ENCODE results near the gene TMEM134.

The TMEM134 gene

GRCh38 chr11:67458266-67458665, 10.8 kb downstream of the TMEM134 start:
- DNase-seq (ENCODE audit: low read depth) = no peak

DNA sequence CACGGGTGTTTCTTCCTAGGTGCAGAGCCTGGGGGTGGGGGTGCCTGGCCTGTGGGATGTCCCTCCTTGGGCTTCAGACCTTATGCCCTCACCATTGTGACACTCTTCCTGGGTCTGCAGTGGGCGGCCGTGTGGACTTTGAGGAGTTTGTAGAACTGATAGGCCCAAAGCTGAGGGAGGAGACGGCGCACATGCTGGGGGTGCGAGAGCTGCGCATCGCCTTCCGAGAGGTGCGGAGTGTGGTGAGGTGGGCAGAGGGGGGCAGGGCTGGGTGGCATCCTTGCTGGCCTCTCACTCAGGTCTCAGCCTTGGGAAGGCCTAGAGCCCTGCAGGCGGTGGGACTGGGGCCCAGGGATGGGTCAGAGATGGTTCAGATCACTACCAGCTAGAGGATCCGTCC, 11.6 kb downstream of the TMEM134 start:
- no peak for DNase-seq (ENCODE audit: low read depth)

DNA sequence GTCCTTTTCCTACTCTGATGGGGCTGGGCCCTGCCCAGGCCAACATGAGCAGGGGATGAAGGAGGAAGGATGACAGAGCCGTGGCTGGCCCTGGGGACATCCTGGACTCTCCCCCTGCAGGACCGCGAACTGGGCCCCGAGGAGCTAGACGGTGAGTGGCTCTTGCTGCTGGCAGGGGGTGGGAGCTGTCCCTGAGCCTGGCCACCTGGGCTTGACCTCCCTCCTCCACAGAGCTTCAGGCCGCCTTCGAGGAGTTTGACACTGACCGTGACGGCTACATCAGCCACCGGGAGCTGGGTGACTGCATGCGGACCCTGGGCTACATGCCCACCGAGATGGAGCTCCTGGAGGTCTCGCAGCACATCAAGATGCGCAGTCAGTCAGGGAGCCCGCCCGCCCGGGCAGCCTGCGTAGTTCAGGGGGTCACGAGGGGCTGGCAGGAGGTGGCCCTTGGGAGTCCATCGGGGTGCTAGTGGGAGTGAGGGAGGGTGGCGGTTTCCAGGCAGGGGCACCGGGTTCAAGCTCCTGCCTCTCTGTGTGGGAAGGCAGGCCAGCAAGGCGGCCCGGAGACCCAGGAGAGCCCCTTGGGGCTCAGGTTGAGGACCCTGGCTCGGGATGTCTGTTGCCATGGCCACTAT, 12.9 kb downstream of the TMEM134 start:
- no peak for DNase-seq (ENCODE audit: low read depth)

DNA sequence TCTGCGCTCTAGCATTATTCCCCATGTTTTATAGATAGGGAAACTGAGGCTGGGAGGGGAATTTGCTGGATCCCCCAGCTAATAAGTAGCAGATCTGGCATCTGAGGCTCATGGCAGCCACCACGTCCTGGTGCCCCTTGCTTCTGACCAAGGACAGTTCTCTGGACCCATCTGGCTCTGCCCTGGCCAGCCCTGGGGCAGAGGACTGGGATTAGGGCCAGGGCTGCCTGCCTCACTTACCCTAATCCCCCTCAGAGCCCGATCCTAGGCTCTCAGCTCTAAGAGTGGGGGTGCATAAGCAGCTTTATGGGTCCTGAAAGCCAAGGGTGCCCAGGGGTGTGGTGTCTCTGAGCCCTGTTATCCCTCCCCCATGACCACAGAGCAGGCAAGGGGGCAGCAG, 14.0 kb downstream of the TMEM134 start, which contains the start of gene CABP4:
CABP4 (plus strand) TSS at position 301 of the 400 bp plus-strand sequence; CDS start at position 371, 70 bp downstream.
- DNase-seq (ENCODE audit: low read depth) = no peak

GRCh38 chr11:67453816-67454732, 15.0 kb downstream of the TMEM134 start:
- no peak for DNase-seq (ENCODE audit: low read depth)

DNA sequence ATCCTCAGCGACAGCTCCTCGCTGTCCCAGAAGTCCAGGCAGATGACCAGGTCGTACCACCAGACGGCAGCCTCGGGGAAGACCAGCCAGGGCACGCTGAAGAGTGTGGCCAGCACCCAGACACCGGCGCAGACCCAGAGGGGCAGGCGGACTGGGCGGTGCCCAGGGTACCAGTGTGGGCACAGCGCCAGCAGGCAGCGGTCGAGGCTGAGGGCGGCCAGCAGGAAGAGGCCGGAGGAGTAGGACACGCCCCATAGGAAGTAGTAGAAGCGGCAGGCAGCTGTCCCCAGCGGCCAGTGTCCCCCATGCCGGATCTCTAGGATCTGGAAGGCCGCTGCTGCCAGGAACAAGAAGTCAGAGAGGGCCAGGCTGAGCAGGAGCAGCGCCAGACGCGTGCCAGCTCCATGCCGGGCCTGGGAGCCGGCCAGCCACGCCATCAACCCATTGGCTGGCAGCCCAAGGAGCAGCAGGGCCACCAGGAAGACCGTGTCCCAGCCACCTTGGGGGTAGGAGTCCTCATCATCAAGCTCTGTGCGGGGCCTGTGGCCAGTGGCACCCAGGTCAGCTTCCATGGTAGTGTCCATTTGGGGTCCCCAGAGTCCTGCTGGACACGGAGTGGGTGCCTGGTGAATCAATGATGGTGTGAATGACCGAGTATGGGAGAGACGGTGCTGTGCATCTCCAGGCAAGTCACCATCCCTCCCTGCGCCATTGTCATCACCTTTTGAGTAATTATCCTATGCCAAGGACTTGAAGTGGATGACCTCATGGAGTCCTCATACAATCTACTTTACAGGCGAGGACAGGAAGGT, 16.7 kb downstream of the TMEM134 start, which contains the start of gene GPR152:
GPR152 (minus strand) TSS at position 589 of the 812 bp plus-strand sequence; CDS start at position 584, 5 bp downstream.
- no peak for DNase-seq (ENCODE audit: low read depth)

DNA sequence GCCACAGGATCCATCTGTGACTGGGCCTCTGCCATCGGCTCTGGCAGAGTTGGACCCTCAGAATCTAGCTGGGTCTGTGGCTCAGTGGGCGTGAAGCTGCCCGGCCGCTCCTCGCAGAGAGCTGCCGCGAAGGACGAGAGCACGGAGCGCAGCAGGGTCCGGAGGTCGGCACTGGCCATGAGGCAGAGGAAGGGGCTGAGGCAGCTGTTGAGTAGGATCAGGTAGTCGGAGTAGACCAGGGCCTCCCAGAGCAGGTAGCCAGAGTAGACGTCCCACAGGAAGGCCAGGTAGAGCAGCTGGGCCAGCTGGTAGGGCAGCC, 17.4 kb downstream of the TMEM134 start:
- no peak for DNase-seq (ENCODE audit: low read depth)

- DNase-seq (ENCODE audit: low read depth) = no peak
Observed at GRCh38 chr11:67450796-67451657, 18.0 kb downstream of the TMEM134 start.

DNA sequence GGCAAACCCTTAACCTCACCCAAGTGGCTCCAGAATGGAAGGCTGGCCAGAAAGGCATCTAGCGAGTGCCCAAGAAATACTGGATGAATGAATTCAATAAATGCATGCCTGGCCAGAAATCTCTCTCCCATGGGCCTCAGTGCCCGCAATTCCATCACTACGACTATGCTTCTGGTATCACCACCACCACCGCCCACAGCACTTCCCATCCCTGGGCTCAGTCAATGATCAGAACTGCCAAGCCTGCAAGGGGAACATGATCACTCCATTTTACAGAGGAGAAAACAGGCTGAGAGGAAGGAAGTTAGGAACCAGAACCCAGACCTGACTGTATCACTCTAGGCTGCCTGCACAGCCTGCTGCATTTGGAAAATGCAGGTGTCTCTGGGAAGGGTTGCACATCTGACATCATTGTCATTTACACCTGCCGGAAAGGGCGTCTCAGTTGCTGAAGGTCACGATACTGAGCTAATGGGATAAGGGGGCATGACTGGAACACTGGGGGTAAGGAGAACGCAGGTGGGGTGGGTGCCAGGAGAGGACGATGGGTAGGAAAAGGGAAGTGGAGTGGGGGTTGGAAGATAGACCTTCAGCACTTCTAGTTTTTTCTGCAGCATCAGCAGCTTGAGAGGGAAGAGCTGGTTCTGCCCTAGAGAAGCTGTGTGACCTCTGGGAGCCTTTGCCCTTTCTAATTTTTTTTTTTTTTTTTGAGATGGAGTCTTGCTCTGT, 19.8 kb downstream of the TMEM134 start:
- no peak for DNase-seq (ENCODE audit: low read depth)

DNA sequence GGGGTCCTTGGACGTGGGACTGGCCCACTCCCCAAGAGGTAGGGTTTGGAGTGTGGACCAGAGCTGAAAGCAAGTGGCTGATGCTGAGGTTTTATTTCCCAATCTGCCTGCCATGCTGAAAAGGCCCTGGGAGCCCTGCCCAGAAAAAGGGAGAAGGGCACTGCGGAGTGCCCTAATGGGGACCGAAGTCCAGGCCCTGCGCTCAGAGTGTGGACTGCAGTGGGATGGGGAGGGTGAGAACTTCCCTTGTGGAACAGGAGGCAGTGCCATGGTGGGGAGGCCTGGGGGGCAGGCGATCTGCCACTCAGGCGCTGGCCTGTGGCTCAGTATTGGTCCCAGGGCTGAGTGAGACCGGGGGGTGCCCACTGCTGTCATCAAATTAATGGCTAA, 20.8 kb downstream of the TMEM134 start:
- no peak for DNase-seq (ENCODE audit: low read depth)

- no peak for DNase-seq (ENCODE audit: low read depth)
Observed at GRCh38 chr11:67445515-67445914, 23.5 kb downstream of the TMEM134 start.

- no peak for DNase-seq (ENCODE audit: low read depth)
Observed at GRCh38 chr11:67442504-67443404, 26.3 kb downstream of the TMEM134 start.

DNA sequence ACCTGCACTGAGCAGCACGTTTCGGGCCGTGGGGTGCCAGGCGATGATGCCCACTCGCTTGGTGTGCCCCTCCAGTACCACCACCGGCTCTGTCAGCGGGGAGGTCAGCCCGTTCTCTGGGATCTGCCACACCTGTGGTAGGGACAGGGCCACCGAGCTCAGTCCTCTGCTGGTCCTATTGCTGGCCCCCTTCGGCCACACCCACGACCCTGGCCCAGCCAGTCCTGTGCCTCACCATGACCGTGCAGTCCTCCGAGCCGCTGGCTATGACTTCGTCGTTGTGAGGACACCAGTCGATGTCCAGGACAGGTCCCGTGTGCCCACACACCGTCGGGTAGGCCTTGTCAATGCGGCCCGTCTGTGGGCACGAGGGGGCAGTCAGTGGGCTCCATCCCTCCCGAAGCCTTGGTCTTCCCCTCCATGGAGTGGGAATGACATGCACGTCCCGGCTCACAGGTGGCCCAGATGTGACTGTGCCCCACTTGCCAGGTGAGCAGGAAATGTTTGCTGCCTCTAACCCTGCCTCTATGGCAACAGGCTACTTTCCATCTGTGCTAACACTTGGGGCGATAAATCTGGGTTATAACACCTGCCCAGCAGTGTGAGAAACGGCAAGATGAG, 27.2 kb downstream of the TMEM134 start:
- no peak for DNase-seq (ENCODE audit: low read depth)

GRCh38 chr11:67441098-67441563, 27.9 kb downstream of the TMEM134 start:
- DNase-seq (ENCODE audit: low read depth) = no peak

DNA sequence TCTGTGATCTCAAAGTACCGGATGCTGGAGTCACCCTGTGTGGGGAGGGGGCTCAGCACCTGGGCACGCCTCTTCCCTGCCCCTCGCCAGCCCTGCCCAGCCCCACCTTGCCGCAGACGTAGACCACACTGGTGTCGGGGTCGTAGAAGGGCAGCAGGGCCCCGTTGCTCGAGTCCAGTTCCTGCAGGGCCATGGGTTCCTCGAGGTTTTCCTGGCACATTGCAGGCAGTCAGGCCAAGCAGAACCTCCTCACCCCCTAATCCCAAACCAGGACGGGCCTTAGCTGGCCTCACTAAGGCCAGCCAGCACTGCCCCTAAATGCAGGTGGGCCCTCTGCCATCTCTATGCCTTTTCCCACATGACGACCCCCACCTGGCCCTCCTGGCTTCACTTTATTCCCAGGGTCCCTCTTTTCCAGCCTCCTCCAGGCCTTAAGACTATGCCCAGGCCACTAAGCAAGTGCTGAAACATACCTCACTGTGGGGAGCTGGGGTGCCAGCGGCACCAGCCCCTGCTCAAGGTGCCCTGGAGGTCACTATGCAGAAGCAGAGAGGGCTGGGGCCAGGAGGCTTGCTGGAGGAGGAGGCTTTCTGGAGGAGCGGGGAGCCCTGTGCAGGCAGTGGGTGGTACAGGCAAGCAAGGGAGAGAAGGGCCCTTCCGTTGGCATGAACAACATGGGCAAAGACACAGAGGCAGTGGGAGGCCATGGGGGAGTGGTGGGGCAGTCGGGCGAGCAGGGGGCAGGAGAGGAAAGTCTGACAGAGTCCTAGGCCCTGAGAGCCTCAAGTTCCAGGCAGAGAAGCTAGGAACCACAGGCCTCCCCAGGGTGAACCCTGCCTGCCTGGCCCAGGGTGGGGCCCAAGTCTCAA, 28.6 kb downstream of the TMEM134 start:
- no peak for DNase-seq (ENCODE audit: low read depth)

DNA sequence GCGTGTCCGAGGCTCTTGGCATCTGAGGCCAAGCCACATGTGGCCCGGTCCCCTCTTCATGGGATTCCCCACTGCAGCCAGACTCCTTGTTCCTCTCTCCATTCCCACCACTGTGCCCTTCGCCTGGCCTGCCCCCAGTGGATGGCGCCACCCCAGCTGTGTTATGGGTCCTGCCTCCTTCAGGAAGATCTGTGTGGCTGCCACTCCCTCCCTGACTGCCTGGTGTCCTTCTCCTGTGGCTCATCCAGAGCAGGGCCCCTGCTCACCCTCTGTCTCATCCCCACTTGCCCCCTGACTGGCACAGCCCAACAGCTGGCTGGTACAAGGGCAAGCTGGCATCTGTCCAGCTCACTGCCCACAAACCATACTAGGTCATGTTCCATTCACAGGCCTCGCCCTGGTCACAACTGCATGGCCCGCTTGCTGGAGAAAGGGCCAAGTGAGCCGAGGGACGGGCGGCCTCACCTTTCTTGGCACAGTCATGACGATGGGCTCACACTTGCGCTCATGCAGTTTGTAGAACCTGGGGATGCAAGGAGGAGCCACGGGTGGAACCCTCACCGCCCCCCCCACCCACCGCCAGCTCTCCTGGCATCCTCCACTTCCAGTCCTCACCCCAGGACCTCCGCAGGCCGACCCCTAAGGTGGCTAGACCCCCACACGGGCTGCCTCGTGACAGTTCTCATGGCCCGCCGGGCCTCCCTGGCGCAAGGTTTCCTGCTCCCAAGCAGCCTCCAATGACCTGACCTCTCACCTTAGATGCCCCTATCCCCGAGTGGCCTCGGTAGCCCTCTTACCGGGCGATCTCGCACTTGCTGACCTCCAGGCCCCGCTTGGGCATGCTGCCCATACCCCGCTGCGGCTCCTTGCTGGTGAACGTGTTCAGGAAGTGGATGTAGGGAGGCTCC, 29.5 kb downstream of the TMEM134 start:
- DNase-seq (ENCODE audit: low read depth) = no peak

All from non-pigmented ciliary epithelial cell (primary cell).